DMS114 treated with DMSO at 0.1 percent for 48 hours (cell line): Measurements from ENCODE around the gene PRKCH.

Experiments
- DNase-seq: peaks from one replicate; lab custom pipeline; 2025; ENCODE audit not compliant: unreplicated experiment; lab: John Stamatoyannopoulos, UW

PRKCH gene

DNA sequence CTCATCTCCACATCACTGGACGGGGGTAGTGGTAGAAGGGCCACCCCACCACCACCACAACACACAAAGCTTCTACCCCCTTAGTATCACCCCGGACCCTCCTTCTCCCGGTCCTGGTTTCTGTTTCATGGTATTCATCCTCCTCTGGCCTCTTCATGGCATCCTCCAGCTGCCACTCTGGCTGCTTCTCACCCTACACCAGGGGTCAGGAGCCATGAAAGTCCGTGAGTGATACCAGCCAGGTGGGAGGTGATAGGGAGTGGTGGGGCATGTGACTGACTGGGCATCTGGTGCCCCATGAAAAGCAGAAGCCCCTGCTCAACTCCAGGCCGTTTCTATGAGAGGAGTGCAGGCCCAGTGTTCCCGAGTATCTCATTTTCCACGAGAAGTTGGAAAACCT, 222.6 kb downstream of the PRKCH start:
- DNase-seq = no peak

DNA sequence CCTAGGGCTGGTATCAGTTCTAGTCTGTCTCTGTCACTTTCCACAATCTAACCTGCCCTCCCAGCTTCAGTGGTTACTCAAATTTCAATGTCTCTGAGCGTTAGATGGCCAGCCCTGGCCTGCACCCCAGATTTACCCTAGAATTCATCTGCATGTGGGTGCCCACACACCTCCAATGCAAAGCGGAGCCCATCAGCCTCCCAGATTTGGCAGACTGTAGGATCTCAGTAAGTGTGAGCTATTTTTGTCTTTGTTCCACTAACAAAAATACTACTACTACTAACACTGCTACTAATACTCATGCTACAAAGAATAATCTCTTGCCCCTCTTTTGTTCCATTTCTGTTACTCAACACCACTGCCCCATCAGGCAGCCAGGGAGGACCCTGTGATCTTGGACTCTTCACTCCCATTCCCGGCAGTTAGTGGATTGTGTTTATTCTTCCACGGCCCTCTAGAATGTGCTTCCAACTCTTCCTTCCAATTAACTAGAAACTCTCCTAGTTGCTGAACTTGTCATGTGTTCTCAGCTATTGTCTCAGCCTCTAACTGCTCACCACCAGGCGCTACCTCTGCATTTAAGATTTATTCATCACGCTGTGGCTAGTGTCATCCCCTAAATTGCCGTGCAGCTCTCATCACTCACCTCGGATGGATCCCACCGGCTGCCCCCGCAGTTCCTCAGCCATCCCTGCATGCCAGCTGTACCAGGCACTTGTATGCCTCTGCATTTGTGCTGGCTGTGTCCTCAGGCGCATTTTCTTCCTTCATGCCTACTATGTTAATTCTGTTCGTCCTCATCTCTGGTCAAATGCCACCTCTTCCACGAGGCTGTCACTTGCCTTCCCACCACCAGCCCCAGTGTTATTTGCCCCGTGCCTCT, 223.3 kb downstream of the PRKCH start:
- DNase-seq = no peak

DNA sequence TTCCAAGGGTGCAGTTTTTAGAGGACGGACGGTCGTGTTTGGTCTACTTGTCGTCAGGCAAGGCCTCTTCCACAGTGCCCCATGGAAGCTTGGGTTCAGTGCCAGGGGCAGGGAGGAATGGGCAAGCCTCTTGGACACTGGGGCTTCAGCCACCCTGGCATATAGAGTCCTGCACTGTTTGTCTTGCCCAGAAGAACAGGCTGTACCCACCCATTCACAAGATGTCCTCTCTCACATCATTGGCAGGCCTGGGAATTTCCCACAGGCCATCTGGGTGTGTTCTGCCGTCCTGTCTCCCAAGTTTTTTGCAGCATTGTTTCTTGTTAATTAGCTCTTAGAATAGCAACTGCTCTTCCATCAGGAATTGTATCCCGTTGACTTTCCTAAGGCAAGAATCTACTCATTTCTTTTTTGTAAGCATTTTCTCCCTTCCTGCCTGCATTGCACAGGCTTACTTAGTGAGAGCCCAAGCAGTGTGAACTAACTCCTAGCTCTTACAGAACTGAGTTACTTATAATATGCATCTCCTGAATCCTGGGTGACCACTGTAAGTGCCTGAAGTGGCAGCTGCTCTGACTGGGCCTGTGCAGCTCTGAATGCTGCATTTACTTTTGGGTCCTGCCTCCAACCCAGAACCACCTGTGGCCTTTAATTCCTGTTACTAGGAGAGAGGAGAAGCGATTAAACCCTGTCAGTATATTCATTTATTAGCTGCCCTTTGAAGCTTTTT, 224.5 kb downstream of the PRKCH start:
- no peak for DNase-seq

DNA sequence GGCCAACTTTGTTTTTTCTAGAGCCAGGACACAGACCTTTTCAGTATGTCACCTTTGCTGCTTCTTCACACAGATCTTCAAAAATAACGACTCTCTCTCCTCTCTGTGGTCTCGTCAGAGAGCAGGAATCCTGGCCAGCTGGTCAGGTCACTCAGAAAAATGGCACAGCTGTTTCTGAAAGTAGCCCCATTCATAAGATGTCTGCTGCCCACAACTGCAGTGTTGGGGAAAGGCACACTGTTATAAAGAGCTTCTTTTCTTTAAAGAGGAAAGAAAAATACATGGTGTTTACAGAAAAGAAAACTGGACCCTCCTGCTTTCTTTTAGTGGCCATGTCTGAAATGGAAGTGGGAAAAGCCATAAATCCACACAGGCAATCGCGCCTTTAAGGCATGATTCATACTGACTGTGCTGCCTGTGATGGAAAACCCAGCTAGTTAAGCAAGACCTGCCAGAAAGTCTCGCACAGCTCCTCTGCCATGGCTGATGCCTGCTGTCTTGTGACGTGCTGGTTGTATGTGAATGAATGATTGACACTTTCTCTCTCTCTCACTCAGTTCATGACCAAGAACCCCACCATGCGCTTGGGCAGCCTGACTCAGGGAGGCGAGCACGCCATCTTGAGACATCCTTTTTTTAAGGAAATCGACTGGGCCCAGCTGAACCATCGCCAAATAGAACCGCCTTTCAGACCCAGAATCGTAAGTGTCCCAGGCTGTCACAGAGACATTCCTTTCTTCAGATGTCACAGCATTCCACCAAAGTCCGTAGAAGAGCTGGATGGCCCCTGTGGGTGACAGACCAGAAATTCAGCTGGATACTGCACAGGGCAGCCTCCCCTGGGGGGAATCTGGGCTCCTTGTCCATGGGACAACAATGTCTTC, 226.0 kb downstream of the PRKCH start:
- no peak for DNase-seq

DNA sequence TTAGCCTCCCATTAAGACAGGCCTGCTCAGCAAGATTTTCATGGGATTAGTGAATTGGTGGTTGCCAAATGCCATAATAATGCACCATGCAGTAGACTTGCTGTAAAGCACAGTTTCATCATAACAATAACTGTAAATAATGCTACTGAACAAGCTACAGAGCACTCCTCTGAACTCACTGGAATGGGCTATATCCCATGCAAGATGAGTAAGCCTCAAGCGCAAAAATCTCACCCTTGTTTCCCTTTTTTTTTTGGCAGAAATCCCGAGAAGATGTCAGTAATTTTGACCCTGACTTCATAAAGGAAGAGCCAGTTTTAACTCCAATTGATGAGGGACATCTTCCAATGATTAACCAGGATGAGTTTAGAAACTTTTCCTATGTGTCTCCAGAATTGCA, 228.0 kb downstream of the PRKCH start:
- no peak for DNase-seq

DNA sequence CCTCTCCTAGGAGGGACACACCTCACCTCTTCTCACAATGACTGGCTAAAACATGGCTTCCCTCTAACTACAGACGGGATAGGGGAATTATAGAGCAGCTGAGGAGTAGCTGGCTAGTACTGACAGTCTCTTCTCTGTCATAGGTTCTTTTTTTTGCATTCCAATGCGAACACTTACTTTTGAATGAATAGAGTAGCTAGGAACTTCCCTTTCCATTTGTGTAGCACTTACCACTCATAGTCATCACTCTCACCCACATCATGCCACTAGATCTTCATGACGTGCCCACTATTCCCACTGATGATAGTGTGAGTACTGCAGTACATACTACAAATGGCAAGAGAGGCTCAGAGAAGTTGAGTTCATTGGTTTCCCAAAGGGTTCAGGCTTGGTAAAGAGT, 230.0 kb downstream of the PRKCH start:
- no peak for DNase-seq

DNA sequence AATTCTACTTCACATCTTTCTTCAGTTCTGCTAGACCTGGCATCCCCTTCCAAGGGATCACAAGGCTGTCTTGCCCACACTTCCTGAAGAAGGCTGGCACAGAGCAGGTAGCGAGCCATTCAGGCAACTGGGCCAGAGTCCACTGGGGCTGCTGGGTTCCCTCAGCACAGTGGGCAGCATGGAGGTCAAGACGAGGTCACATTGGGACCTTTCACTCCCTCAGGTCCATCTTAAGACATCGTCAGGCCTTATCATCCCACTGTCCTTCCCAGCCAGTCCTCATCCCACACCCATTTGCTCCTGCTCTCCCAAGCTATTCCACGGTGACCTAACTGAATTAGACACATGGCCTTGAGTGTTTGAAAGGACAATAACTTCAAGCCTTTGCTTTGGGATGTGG, 230.9 kb downstream of the PRKCH start:
- DNase-seq = no peak

DNA sequence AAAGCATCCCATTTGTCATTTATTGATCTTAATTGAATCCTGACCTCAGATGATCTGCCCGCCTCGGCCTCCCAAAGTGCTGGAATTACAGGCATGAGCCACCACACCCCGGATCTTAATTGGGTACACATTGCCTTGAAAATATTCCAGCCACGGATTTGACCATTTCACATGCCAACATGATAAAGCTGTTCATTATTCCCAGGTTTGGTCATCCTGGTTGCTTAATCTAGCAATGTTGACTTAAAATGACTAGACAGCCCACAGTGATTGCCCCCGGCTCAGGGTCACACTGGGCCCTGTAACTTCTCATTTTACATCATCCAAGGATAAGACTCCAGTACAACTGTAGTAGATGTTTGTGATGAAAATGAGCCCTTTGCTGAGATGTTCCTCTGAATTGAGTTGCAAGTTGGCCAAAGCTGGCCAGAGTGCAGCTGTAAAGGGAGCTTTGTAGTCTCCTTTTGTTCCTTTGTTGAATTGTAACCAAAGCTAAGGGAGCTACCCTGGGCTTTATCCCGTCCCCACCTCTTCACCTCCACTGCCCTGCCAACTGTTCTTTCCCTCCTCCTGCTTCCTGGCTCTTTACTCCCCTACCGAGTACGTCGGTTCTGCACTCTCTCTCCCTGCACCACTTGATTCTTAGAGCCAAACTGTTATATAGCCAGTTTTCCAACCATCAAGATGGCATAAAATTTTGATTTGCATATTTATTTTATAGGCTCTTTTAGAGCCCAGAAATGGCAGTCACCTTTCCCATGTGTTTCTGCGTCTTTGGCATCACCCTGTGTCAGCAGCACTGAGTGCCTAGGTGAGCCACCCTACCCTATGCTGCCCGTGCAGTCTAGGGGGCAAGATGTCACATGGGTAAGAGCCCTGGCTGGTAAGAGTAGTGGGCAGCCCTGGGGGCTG, 232.6 kb downstream of the PRKCH start:
- DNase-seq = no peak

DNA sequence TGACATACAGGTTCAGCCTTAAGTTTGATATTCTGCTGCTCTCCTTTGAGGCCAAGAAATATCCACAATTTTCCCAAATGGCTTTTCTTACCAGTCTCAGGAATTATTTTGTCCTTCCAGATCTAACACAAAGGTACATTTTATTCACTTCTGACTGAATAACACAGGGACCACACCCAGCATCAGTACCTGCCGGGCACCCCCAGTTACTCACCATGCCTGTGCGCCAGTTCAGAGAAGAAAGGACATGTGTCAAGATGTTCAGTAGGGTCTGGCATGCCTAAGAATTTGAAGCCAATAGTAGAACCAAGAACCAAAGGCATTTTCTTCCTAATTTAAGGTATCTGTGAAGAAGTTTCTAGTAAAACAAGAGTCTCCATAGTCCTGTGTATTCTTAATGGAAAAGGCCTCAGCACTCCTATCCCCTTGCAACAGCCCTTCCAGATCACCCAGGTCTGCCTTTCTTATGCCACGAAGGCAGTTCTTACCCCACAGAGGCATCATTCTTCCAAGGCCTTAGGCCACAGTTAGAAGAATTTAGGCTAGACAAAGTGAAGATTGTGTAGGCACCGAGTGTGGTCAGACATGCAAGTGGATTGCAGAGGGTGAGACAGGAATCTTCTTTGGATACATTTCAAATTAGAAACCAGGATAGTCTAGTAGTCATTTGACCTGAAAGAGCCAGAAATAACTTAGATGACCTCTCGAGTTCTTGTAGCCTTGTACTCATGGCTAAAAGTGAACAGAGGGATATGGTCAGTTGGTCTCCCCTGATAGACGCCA, 233.9 kb downstream of the PRKCH start:
- DNase-seq = no peak

DNA sequence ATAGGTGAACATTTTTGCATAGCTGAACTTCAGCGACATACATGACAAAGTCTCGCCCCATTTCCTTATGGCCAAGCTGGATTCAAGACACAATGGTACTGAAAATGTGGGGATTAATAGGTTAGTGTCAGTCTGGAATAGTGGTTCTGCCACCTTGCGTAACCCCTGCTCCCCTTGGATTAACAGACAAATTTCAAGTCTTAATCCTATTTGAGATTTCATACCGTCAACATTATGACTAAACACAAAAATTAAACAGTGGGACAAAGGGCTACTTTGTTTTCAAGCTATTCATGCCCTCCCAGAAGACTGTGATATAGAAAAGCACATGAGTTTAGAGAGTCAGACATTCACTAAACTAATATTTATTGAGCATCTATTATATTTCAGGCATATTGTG, 235.1 kb downstream of the PRKCH start:
- no peak for DNase-seq

DNA sequence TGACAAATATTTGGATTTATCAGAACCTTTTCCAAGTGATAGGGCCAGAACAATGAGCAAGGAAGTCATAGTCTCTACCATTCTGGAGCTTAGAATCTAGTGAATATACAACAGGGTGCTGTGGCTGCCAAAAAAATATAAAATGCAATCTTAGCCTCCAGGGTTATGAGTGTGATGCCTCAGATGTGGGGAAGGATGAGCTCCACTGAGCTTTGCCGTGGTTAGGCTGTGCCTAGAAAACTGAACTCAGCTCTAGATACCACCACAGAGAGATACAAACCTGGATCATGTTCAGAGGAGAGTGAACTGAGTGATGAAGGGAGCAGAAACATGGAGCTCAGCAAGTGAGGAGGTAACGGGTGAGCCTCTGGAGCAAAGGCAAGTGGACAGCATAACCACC, 235.9 kb downstream of the PRKCH start:
- DNase-seq = no peak

DNA sequence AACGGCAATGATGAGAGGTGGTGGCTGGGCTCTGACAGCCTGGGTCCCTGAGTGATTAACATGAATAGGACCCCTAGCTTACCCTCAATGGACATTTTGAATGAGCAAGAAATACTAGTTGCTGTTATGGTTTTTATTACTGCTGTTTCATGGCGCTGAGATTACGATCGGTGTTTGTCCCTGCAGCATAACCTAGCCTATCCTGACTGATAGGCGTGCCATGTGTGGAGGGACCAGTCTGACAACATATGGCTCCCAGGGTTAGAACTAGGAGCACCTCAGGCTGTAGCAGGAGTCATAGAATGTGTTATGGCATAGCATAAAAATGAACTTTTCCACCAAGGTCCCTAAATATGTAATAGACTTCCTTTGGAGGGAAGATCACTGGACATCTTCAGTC, 236.5 kb downstream of the PRKCH start:
- DNase-seq = no peak

DNA sequence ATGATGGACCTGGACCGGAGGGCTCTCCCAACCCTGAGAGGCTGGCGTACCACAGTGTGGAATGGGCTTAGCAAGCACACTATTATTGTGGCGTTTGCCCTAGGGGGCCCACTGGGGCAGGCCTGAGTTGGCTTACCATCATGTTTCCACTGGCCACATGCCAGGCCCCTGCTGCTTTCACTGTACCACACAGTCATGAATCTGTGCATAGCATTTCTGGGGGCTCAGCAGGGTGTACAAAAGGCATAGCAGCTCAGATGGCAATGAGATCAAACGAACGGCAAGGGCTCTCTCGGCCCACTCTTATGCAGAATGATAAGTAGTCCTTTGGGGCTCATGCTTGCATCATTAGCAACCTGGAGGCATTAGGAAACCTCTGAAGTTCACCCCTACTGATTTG, 236.9 kb downstream of the PRKCH start:
- DNase-seq = no peak

DNA sequence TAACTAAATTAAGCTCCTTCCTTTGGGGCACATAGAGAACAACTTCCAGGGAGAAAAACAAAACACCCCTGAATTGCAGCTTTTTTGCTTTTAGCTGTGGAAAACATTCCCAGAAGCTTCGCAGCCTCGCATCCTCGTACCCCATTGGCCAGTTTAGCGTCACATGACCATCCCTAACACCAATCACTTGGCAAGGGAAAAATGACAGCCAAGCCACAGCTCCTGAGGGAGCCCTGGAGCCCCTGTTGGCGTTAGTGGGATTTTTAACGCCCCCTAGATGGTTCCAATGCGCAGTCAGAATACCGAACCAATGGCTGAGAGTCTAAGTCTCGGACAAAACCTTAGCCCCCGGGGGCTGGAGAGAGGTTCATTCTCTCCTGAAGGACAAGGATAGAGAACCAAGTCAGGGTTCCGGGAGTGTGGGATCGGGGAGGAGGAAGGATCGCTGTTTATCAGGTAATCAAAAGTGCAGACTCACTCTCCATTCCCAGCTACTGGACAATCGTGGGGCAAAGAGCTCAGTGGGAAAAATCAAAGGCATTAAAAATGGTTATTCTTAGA, 238.3 kb downstream of the PRKCH start:
- peak; percentile 66 for DNase-seq

DNA sequence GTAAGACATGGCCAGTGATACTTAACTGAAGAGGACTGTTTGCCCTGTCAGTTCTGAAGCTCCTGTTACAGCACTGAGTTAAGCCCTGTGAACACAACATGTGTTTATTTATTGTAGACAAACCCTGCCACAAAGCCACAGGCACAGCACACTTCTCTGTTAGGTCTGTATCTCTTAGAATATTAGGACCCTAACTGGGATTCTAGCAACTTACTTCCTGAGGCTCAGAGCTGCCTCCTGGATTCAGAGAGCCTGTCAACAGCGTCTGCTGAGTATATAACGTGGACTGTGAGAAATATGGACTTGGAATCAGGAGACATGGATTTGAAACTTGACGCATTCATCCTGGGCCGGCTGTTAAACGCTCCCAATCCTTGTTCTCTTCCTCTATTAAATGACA, 238.9 kb downstream of the PRKCH start:
- DNase-seq = no peak

DNA sequence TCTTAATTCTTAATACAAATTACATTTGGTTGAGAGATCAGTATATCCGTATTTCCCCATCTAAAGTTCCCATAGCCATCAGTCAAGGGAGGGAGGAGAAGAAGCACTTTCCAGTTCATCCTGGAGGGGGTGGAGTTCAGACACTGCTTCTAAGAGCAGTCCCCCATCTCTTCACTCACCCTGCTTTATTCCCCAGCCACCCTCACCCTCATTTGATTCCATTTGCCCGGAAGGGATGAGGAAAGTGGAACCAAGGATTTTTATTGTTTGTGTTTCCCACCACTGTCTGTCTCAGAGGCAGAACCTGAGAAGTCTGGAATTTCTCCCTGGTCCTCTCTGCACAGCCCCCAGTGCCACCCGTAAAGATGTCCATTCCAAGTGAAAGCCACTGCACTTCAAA, 239.7 kb downstream of the PRKCH start:
- DNase-seq = no peak

DNA sequence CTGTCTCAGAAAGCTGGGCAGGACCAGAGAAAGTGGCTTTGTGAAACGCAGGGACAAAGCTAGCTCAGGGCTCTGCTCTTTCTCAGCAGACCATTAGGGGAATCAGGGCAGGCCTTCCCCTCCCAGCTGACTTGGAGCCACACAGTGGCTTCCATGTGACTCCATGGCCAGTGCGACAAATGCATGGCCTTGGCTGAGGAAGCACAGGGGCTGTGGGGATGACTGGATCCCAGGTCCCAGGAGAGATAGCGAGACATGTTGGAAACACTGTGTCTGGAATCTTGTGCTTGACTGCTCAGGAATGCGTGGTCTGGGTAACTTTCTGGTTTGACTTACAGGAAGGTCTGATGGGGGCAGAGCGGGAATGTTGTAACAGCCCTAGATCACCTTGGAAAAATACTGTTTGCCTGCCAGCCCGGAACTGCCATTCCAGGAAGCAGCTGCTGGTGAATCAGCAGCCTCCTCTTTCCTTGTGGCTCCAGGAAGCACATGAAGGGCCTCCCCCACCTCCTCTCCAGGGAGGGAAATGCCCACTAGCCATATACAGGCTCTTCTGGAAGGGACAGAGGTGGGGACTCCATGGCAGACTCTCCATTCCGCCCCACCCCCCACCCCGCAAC, 240.4 kb downstream of the PRKCH start:
- DNase-seq = no peak

DNA sequence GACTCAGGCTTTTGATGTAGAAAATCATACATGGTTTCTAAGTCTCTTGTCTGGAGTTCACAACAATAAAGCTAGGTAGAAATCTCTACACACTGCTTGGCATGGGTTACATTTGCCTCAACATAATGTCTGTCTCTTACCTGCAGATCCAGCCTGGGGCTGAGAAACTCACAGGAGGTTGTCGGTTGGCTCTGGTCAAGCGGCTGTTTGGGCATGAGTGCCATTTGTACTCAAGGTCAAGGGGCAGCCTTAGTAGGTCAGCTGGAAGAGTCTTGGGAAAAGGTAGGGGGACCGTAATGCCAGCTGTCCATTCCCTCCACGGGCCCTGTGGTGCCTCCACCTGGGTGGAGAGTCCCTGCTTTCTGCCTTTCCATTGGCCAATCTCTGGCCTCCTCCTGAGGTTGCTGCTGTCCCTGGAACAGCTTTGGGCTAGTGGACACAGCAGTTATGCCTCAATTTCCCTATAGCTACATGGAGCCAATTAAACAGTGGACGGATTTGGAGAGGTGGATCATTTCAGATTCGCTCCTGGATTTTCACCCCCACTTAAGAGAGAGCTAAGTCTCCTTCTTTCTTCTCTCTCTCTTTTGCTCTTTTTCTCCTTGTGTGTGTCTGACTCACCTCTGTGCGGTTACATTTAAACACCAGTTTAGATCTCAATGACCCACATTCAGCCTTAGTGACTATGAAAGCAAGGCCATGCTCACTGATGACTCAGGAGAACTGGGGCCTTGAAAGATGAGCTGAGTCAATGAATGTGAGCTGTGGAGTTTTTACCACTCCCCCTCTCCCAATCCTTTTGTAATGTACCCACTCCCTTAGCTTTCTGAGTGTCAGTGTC, 241.2 kb downstream of the PRKCH start:
- no peak for DNase-seq
